Activated CD4-positive, CD25-positive, alpha-beta regulatory T cell treated with anti-CD3 and anti-CD28 coated beads, Interleukin-2, amount 50 U/mL, for 24 hours (primary cell): ENCODE results near the gene PRG3.
"Not testable (repeated sequence)": the region's sequence is repeated elsewhere in the genome, so short reads cannot be mapped to it uniquely, and the experiment has no call there.

Experiments
- ATAC-seq, 2 donors: fragments of 150-1000 bp; cut with Tn5 transposase; one replicate each; pipeline ENCODE4 v1.10.0; 2021; ENCODE audit warnings: mild to moderate bottlenecking in 1 of 2, moderate library complexity in 1 of 2

Gene PRG3

GRCh38 chr11:57407941-57408475, 27.1 kb upstream of the PRG3 start:
- ATAC-seq, result no peak

GRCh38 chr11:57407010-57407920, 26.3 kb upstream of the PRG3 start:
- no peak for ATAC-seq

GRCh38 chr11:57406337-57406904, 25.5 kb upstream of the PRG3 start:
- ATAC-seq, result peak; percentile 93 to 94

GRCh38 chr11:57405271-57405860, 24.4 kb upstream of the PRG3 start:
- no peak for ATAC-seq

GRCh38 chr11:57403802-57404147, 22.8 kb upstream of the PRG3 start:
- no peak for ATAC-seq

- ATAC-seq, result not testable (repeated sequence)
Measured at GRCh38 chr11:57403003-57403801, 22.3 kb upstream of the PRG3 start.

GRCh38 chr11:57402188-57403002, 21.4 kb upstream of the PRG3 start:
- ATAC-seq, result no peak

GRCh38 chr11:57399972-57400578, 19.1 kb upstream of the PRG3 start:
- ATAC-seq, result no peak

GRCh38 chr11:57399221-57399620, 18.3 kb upstream of the PRG3 start:
- no peak for ATAC-seq

- no peak for ATAC-seq
Measured at GRCh38 chr11:57397394-57397990, 16.5 kb upstream of the PRG3 start.

GRCh38 chr11:57396744-57397143, 15.8 kb upstream of the PRG3 start:
- no peak for ATAC-seq

- ATAC-seq, result no peak
Measured at GRCh38 chr11:57395905-57396623, 15.1 kb upstream of the PRG3 start.

- no peak for ATAC-seq
Measured at GRCh38 chr11:57394203-57394965, 13.4 kb upstream of the PRG3 start.

GRCh38 chr11:57392763-57393105, 11.8 kb upstream of the PRG3 start:
- no peak for ATAC-seq

GRCh38 chr11:57392066-57392762, 11.3 kb upstream of the PRG3 start:
- ATAC-seq, result no peak

GRCh38 chr11:57391539-57391938, 10.6 kb upstream of the PRG3 start:
- ATAC-seq, result no peak

GRCh38 chr11:57391111-57391510, 10.2 kb upstream of the PRG3 start:
- no peak for ATAC-seq

GRCh38 chr11:57390535-57390934, 9.6 kb upstream of the PRG3 start, which contains the start of gene PRG2:
PRG2 (minus strand) TSS chr11:57390650; CDS start chr11:57389944, 706 bp downstream.
- ATAC-seq, result no peak
